Putamen (tissue), 1 donor: ENCODE measurements around the gene GLT8D2.
A peak's percentile ranks its signal among the peaks of the same experiment; 100 is the strongest.
"Not testable (repeated sequence)": the region's sequence is repeated elsewhere in the genome, so short reads cannot be mapped to it uniquely, and the experiment has no call there.

Source experiments
- DNase-seq: peaks from one replicate; pipeline ENCODE4 v3.0.0-alpha.2; 2016; ENCODE audit warnings: low spot score

The GLT8D2 gene

DNA sequence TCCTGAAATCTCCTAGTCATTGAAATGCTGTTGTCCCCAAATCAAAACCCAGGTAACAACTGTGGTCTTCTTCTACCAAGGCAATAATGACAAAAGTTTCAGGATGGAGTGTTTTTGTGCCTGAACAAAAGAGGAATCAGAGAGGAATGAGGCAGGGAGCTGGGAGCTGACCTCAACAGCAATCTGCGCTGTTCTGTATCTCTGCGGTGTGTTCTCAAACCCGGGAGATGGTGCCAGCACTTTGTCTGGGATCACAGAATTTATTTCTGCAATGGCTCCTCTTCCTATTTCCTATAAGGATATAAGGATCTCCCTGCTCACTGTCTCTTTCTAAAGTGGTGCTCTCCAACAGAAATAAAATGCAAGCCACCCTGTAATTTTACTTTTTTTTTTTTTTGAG, 449 bp upstream of the GLT8D2 start:
- no peak for DNase-seq

DNA sequence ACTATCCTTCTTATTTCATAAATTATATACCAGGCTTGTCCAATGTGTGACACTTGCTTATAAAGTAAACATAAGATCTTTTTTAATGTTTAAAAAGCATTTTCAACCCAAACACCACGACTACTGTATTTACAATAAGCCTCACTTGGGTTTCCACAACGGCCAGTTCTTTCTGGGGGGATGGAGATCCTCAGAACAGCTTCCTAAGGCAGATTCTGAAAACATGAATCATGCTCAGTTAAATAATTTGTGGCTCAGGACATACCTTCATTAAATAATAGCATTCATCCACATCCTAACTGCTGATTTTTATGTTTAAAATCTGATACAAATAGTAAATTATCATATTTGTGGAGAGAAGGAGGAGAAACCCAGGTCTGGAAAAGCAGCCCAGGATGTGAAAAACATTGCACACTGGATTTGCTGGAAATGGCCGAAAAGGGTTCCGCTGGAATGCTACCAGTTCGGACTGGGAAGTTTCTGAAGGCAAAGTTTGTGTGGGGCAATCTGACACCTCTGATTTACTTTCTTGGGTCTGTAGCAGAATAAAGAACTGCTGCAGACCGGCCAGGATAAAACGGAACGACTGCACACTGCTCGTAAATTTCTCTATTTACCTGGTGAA, 597 bp downstream of the GLT8D2 start:
- no peak for DNase-seq

DNA sequence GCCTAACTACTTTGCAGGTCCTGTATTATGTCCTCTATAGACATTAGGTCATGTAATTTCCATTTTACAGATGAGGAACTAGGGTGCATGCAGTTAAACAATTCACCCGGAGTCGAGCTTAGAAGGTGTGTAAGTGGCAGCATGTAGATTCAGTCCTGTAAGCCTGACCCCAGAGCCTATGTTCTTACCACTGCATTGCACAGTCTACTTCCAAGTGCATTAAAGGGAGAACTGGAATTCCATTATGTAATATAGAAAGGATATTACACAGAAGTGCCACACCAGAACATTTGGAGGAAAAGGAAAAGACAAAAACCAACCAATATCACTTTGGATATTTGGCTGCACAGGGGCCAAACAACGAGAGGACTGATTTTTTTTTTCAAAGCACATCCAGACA, 1.2 kb downstream of the GLT8D2 start:
- no peak for DNase-seq

DNA sequence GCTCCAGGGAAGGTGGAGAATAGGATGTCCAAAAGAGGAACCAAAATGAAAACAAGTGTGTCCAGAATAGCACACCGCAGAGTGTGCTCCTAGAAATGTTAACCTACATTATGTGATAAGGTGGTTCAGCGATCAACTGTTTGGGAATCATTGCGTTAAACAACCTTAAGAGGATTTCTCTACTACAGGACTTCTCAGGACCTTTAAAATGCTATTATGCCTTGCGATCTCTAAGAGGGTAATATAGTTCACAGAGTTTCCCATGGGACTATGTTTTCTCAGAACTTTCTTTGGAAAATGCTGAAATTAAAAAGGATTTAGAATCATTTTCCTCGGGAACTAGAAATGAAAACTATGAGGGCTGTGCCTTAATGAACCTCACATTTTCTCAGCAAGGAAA, 1.8 kb downstream of the GLT8D2 start:
- DNase-seq: no peak

DNA sequence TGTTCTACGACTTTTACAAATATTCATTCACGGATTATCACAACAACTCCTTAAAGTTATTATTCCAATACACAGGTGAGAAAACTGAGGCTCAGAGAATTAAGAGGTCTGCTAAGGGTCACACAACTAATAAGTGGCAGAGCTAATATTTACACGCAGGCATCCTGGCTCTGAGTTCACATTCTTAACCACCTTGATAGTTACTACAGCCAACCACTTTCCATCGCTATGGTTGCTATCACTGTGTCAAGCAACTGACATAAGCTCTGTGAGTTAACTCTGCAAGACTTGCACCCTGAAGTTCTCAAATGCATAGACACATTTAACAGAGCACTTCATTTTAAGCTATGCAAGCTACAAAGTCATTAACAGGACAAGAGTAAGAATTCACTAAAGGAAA, 3.7 kb downstream of the GLT8D2 start:
- DNase-seq: no peak

DNA sequence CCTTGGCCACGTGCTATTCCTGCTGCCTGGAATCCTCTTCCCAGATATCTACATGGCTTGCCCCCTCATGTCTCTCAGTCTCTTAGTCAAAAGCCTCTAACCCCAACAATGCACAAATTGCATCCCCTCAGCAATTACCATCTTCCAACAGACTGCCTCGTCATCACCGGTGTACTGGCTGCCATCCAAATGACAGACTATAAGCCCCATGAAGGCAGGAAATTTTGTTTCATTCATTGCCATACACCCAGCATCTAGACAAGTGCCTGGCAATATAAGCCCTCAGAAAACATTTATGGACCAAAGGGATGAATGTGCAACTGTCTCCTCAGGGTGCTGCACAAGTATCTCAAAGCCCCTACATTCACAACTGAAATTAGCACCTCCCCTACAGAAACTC, 5.8 kb downstream of the GLT8D2 start:
- no peak for DNase-seq

DNA sequence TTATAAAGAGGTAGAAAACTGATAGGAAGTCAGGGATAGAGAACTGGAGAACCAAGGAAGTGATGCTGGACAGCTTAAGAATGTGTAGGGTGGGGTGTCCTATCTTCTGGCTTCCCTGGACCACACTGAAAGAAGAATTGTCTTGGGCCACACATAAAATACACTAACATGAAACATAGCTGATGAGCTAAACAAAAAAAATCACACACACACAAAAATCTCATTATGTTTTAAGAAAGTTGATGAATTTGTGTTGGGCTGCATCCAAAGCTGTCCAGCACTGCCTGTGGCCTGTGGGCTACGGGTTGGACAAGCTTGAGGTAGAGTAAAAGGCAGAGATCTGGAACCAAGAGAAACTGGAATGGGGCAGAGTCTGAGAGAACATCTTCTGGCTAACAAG, 7.4 kb downstream of the GLT8D2 start:
- DNase-seq: no peak

DNA sequence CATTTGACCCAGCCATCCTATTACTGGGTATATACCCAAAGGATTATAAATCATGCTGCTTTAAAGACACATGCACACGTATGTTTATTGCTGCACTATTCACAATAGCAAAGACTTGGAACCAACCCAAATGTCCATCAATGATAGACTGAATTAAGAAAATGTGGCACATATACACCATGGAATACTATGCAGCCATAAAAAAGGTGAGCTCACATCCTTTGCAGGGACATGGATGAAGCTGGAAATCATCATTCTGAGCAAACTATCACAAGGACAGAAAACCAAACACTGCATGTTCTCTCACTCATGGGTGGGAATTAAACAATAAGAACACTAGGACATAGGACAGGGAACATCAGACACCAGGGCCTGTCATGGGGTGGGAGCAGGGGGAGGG, 10.2 kb downstream of the GLT8D2 start:
- not testable (repeated sequence) for DNase-seq

DNA sequence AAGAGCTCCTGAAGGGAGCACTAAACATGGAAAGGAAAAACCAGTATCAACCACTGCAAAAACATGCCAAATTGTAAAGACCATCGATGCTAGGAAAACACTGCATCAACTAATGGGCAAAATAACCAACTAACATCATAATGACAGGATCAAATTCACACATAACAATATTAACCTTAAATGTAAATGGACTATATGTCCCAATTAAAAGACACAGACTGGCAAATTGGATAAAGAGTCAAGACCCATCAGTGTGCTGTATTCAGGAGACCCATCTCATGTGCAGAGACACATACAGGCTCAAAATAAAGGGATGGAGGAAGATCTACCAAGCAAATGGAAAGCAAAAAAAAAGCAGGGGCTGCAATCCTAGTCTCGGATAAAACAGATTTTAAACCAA, 13.8 kb downstream of the GLT8D2 start:
- not testable (repeated sequence) for DNase-seq

DNA sequence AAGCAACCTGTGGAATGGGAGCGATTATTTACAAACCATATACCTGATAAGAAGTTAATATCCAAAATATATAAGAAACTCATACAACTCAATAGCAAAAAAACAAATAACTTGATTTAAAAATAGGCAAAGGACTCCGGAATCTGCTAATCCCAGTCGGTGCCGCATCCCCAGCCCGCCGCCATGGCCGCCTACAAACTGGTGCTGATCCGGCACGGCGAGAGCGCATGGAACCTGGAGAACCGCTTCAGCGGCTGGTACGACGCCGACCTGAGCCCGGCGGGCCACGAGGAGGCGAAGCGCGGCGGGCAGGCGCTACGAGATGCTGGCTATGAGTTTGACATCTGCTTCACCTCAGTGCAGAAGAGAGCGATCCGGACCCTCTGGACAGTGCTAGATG, 19.4 kb downstream of the GLT8D2 start:
- not testable (repeated sequence) for DNase-seq

DNA sequence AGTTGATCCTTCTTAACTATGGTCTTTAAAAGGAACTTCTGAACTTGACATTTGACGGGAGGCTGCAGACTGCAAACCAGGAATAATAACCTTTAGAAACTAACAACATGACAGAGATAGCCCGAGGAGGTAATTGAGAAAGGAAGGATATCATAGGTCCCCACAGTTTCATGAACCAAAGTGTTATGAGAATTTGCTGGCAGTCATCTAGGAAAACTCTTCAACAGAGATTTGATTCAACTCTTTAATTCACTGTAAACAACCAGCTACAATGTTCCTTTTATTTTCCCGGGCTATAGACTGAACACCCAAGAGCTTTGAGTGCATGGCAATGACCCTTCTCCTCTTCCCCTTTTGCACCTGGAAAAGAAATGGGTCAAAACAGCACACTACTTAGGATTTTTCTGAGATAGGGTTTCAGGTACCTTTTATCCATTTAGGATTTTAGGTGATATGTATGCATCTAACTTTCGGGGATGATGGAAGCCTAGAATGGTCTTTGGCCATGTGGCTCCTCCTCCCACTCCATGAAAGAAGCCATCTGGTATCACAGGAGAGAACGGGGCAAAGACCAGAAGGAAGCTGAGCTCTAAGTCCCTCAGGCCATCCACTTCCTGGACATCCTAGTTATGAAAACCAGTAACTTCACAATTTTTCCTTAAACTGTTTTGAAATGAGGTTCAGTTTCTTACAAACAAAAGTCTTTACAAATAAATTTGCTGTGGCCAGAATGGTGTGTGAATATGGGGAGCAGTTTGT, 23.0 kb downstream of the GLT8D2 start:
- no peak for DNase-seq

DNA sequence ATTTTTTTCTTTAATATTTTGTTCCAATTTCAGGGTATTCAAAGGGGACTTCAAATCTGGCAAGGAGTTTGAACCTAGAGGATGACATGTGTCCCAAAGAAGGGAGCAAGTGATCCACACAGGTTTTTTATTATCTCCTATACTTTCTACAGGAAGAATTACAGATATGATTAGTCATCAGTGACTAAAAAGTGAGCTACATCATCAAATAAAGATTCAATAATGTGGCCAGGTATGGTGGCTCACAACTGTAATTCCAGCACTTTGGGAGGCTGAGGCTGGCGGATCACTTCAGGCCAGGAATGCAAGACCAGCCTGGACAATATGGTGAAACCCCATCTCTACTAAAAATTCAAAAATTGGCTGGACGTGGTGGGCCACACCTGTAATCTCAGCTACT, 24.2 kb downstream of the GLT8D2 start:
- no peak for DNase-seq

DNA sequence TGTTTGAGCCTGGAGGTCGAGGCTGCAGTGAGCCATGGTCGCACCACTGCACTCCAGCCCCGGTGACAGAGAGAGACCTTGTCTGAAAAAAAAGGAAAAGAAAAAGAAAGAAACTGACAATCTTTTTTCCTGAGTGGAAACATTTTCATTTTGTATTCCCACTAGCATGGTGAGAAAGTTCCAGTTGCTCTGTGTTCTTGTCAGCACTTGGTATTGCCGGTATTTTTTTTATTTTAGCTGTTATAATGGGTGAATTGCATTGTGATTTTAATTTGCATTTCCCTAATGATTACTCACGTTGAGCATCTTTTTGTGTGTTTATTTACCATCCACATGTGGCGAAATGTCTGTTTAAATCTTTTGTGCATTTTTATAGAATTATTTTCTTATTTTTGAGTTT, 25.6 kb downstream of the GLT8D2 start:
- no peak for DNase-seq

DNA sequence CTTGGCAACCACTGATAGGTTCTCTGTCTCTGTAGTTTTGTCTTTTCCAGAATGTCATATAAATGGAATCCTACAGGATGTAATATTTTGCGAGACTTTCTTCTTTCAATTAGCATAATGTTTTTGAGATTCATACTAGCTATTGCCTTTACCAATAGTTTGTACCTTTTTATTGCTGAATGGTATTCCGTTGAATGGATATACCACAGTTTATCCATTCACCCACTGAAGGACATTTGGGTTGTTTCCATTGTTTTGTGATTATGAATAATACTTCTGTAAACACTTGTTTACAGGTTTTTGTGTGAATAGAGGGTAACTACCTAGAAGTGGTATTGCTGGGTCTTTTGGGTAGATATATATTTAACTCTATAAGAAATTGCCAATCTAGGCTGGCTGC, 26.3 kb downstream of the GLT8D2 start:
- no peak for DNase-seq

DNA sequence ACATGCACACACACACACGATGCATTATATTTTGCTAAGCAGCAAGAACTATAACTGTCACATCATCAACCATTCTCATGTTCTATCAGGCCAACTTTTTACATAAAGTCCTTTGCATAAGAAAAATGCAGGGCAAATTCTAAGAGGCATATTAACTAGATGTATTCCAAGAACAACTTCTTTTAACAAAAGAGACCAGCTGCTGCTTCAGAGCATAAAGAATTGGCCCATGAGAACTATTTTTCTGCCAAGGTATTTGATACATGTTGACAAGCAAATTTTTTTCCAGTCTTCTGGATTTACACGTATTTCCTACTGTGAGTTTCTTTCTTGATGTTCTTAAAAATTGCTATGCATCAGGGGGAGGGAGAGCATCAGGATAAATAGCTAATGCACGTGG, 27.2 kb downstream of the GLT8D2 start:
- no peak for DNase-seq

DNA sequence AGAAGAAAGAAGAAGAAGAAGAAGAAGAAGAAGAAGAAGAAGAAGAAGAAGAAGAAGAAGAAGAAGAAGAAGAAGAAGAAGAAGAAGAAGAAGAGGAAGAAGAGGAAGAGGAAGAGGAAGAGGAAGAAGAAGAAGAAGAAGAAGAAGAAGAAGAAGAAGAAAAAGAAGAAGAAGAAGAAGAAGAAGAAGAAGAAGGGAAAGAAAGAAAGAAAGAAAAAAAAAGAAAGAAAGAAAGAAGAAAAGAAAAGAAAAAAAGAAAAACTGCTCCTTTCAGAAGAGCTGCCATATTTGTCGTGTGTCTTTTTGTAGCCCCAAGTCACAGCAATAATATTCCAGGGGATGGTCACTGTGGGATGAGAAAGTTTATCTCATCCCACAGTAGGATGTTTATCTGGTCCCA, 28.1 kb downstream of the GLT8D2 start:
- not testable (repeated sequence) for DNase-seq

DNA sequence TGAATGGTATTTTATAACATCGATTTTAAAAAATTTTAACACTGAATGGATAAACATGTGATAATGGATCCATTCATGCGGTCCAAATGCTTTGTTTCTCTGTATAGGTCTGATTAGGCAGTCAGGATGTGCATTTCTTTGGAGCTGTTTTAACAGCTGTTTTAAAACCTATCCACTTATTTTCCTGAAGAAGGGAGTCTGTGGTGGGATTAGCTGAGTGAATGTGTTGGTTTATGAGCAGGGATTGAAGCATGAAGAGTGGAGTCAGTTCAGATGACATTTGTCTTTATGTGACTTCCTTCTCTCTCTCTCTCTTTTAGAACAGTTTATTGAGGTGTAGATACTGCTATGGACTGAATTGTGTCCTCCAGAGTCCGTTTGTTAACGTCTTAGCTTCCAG, 37.7 kb downstream of the GLT8D2 start:
- DNase-seq: no peak

DNA sequence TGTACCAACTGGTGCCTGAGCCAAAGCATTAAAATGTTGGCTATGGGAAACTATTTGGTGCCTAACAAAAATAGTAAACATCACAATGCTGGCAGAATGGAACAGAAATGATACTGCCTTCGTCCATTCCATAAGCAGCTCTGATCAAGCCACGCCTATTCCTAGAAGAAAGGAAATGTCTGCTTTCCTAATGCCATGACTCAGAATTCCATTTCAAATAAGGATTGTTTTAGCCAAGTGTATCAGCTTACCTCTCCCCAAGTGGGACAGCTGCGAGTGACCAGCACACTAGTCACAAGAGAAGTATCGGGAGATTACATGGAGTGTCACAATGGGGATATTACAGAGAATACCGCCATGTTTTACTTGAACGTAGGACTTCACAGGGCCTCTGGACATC, 38.7 kb downstream of the GLT8D2 start:
- DNase-seq: no peak

DNA sequence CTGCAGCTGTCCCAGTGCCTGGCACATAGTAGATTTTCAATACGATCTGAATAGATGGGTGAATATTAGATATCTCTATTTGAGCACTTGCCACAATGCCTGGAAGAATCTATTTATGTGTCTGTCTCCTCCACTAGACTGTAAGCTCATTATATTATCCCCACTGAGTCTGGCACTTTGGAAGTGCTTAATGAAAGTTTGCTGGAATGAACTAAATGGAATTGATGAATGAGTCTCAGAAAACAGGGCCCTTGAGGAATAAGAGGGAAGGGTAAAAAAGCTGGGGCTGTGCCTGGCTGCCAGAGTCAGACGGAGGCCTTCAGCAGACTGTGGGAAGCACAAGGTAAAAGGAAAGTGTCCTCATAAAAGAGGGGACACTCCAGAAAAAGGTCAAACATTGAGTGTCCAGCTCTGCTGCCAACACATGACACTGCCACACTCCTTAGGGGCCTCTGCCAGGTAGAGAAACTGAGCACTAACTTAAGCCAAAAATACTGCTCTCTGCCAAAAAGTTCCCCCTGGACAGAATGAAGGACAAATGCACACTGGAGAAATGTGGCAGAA, 39.3 kb downstream of the GLT8D2 start:
- peak; percentile 7 for DNase-seq

DNA sequence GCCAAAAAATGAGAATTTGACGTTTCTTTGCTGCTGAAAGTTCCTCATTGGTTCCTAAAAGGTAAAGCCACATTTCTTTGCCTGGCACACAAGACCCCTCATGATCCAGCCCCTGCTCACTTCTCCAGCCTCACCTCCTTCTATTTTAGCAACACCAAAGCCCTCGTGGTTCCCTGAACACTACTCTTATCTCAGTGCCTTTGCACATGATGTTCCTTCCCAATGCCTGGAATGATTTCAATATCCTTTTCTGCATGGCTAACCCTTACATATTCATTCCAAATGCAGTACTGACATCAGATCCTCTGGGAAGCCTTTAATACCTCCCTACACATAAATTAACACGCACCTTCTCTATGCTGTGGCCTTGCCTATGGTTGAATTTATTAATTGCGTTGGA, 39.9 kb downstream of the GLT8D2 start:
- no peak for DNase-seq

DNA sequence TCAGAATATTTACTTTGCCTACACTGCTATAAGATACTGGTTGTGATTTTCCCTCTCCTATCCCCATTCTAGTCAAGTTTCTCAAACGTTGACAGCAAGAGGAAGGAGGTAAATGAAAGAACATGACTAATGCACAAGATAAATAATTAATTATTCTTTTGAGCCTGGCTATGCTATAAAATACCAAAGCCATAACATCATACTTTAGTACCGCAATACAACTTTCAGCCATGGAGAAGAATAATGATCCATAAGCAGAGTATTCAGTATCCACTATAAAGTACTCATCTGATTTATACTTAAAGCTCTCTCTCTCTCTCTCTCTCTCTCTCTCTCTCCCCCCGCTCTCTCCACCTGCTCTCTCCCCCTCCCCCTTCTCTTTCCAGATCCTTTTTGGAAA, 43.1 kb downstream of the GLT8D2 start:
- DNase-seq: no peak

DNA sequence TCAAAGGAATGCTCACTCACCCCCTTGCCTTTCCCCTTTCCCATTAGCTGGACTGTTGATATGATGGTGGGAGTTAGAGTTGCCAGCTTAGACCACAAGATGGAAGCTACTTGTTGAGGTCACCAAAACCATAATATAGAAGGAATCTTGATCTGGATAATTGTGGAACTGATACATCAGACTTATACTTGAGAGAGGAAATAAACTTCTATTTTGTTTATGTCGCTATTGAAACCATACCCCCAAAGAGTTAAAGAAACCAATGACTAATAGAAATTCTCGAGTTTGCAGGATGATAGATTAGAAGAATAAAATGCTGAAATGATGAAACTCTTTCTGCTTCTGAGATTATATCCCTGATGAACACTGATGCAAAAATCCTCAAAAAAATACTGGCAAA, 46.4 kb downstream of the GLT8D2 start:
- DNase-seq: no peak

DNA sequence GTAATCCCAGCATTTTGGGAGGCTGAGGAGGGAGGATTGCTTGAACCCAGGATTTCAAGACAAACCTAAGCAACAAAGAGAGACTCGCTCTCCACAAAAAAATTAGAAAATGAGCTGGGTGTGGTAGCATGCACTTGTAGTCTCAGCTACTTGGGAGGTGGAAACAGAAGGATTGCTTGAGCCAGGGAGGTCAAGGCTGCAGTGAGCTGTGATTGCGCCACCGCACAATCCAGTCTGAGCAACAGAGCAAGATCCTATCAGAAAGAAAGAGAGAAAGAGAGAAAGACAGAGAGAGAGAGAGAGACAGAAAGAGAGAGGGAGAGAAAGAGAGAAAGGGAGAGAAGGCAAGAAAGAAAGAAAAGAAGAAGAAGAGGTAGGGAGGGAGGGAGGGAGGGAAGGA, 47.3 kb downstream of the GLT8D2 start:
- no peak for DNase-seq
